Neutrophil (primary cell): ENCODE measurements around the gene ZNF529.
A peak's percentile ranks its signal among the peaks of the same experiment; 100 is the strongest.

ENCODE experiments used
- H3K27ac ChIP-seq: fragments of 200-600 bp; sonication (generic); 2 replicates; pipeline ENCODE4 v1.5.1; 2016; ENCODE audit warnings: mild to moderate bottlenecking, moderate library complexity
- H3K27me3 ChIP-seq: fragments of 200-600 bp; sonication (generic); 2 replicates; pipeline ENCODE4 v1.6.0; 2016; ENCODE audit warnings: mild to moderate bottlenecking
- H3K36me3 ChIP-seq: fragments of 200-600 bp; sonication (generic); 2 replicates; pipeline ENCODE4 v1.5.1; 2017
- H3K4me1 ChIP-seq, 2 experiments: fragments of 200-600 bp in 1 of 2; sonication (generic) in 1 of 2; 1 replicate in 1 of 2; 2 replicates in 1 of 2; pipeline versions ENCODE4 v1.5.1 to v1.6.1; 2013 to 2016; ENCODE audit warnings: low read depth in 1 of 2, low read length in 1 of 2, mild to moderate bottlenecking in 1 of 2, moderate library complexity in 1 of 2; ENCODE audit not compliant: control insufficient read depth in 1 of 2, insufficient read depth in 1 of 2
- H3K4me3 ChIP-seq, 2 experiments: fragments of 200-600 bp in 1 of 2; sonication (generic) in 1 of 2; 1 replicate in 1 of 2; 2 replicates in 1 of 2; pipeline ENCODE4 v1.5.1; 2013 to 2016; ENCODE audit warnings: low read depth in 1 of 2, low read length in 1 of 2, mild to moderate bottlenecking in 1 of 2, moderate library complexity in 1 of 2
- H3K9me3 ChIP-seq: fragments of 200-600 bp; sonication (generic); 2 replicates; pipeline ENCODE4 v1.5.1; 2016
- TF ChIP-seq, protein P1 (sequence below): fragments of 200-600 bp; sonication (generic); IDR thresholded peaks from 2 replicates; pipeline ENCODE4 v1.5.1; 2016; ENCODE audit warnings: antibody characterized with exemption

ZNF529 gene

GRCh38 chr19:36579255-36579654 lies 6.2 kb upstream of the ZNF529 start:
- no peak overlapping the region for H3K27ac ChIP-seq
- H3K4me3 ChIP-seq = no peak overlapping the region
- H3K27me3 ChIP-seq = no peaks in the 10 kb centered on the region
- peaks cover 27% of the 10 kb centered on the region for H3K36me3 ChIP-seq
- H3K9me3 ChIP-seq = peaks cover 13% of the 10 kb centered on the region
- TF ChIP-seq, protein P1, sequence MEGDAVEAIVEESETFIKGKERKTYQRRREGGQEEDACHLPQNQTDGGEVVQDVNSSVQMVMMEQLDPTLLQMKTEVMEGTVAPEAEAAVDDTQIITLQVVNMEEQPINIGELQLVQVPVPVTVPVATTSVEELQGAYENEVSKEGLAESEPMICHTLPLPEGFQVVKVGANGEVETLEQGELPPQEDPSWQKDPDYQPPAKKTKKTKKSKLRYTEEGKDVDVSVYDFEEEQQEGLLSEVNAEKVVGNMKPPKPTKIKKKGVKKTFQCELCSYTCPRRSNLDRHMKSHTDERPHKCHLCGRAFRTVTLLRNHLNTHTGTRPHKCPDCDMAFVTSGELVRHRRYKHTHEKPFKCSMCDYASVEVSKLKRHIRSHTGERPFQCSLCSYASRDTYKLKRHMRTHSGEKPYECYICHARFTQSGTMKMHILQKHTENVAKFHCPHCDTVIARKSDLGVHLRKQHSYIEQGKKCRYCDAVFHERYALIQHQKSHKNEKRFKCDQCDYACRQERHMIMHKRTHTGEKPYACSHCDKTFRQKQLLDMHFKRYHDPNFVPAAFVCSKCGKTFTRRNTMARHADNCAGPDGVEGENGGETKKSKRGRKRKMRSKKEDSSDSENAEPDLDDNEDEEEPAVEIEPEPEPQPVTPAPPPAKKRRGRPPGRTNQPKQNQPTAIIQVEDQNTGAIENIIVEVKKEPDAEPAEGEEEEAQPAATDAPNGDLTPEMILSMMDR = no peak
- H3K4me1 ChIP-seq = peaks cover 2% of the 10 kb centered on the region in 2 experiments

DNA sequence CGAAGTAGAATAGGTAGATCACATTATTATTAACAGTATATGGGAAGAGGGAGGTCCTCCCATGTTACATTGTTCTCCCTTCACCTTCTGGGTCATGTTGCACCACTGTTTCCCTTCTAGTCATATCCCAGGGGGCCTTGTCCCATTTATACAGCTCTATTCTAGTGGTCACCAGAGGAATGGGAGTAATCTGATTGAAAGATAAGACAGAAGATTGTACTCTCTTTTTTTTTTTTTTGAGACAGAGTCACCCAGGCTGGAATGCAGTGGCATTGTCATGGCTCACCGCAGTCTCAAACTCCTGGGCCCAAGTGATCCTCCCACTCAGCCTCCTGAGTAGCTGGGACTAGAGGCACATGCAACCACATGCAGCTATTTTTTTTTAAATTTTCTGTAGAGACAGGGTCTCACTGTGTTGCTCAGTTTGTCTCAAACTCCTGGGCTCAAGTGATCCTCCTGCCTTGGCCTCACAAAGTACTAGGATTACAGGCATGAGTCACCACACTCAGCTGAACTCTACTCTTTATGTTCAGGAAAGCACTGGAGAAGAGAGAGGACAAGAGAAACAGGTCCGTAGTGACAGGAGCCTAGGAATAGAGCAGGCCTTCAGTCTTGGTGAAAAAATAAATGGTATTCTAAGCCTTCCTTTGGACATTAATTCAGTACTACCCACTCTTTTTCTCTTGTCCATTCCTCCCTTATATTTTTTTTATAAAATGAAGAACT lies 4.3 kb upstream of the ZNF529 start:
- peaks cover 13% of the 10 kb centered on the region for H3K9me3 ChIP-seq
- peaks cover 14 to 16% of the 10 kb centered on the region in 2 experiments for H3K4me1 ChIP-seq
- TF ChIP-seq, protein P1 = no peak
- no peak overlapping the region for H3K27ac ChIP-seq
- no peak overlapping the region for H3K4me3 ChIP-seq
- H3K36me3 ChIP-seq = peaks cover 27% of the 10 kb centered on the region
- no peaks in the 10 kb centered on the region for H3K27me3 ChIP-seq

DNA sequence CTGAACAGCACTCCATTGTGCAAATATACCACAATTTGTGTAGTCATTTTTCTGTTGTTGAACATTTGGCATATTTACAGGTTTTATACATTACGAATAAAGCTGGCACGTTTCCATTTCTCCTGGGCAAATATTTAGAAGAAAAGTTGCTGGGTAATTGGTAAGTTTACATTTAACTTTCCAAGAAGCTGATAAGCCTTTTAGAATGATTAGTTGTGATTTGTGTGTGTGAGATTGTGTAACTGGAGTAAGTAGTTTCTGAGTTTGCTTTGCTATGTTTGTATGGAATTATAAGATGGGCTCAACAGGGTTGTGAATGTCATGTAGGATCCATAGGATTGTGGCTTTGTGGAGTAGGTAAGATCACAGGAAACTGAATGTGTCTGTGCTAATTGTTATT lies 1.6 kb upstream of the ZNF529 start:
- Histone ChIP-seq H3K27ac (no peak overlapping the region), H3K4me3 (no peak overlapping the region), H3K27me3 (no peaks in the 10 kb centered on the region), H3K36me3 (peaks cover 18% of the 10 kb centered on the region), H3K4me1 (peaks cover 17 to 18% of the 10 kb centered on the region in 2 experiments), H3K9me3 (no peaks in the 10 kb centered on the region)
- TF ChIP-seq, protein P1 = no peak

- H3K27ac ChIP-seq = peak overlapping the region; percentile 67
- peaks cover 14% of the 10 kb centered on the region for H3K36me3 ChIP-seq
- TF ChIP-seq, protein P1 = no peak
- H3K9me3 ChIP-seq = no peaks in the 10 kb centered on the region
- H3K4me3 ChIP-seq = peak overlapping the region; percentile 78 to 84
- peaks cover 17 to 18% of the 10 kb centered on the region in 2 experiments for H3K4me1 ChIP-seq
- no peaks in the 10 kb centered on the region for H3K27me3 ChIP-seq
Observed at GRCh38 chr19:36573895-36574720, 1.0 kb upstream of the ZNF529 start.

GRCh38 chr19:36572593-36573019 lies 486 bp downstream of the ZNF529 start:
- H3K27ac ChIP-seq = peak overlapping the region; percentile 67
- peaks cover 17 to 18% of the 10 kb centered on the region in 2 experiments for H3K4me1 ChIP-seq
- H3K4me3 ChIP-seq = peak overlapping the region; percentile 78 to 84
- H3K27me3 ChIP-seq = no peaks in the 10 kb centered on the region
- TF ChIP-seq, protein P1 = no peak
- H3K9me3 ChIP-seq = no peaks in the 10 kb centered on the region
- H3K36me3 ChIP-seq = peaks cover 7% of the 10 kb centered on the region
